Ectodermal cell (in vitro differentiated cells): Measurements from ENCODE around the gene FAM13A.

ENCODE experiments used
- H3K27ac ChIP-seq: 2 replicates; pipeline ENCODE4 v1.7.0; 2013; ENCODE audit warnings: mild to moderate bottlenecking, low read depth, low read length; ENCODE audit not compliant: insufficient read depth, poor library complexity, severe bottlenecking
- H3K27me3 ChIP-seq: 2 replicates; pipeline ENCODE4 v1.7.0; 2013; ENCODE audit warnings: mild to moderate bottlenecking, low read length; ENCODE audit not compliant: insufficient read depth, control insufficient read depth, poor library complexity, severe bottlenecking
- H3K36me3 ChIP-seq: one replicate; pipeline ENCODE4 v1.7.0; 2013; ENCODE audit warnings: low read length; ENCODE audit not compliant: control insufficient read depth, insufficient read depth
- H3K4me1 ChIP-seq: one replicate; pipeline ENCODE4 v1.7.0; 2013; ENCODE audit warnings: low read length; ENCODE audit not compliant: control insufficient read depth, insufficient read depth
- H3K4me3 ChIP-seq: 2 replicates; pipeline ENCODE4 v1.7.0; 2013; ENCODE audit warnings: low read depth, low read length, control low read depth; ENCODE audit not compliant: insufficient read depth
- H3K9me3 ChIP-seq: 2 replicates; pipeline ENCODE4 v1.7.0; 2013; ENCODE audit warnings: mild to moderate bottlenecking, low read length, moderate library complexity; ENCODE audit not compliant: control insufficient read depth
- WGBS, 2 experiments: methylation state at CpG; one replicate each; pipeline ENCODE4 v1.1.7; 2013; ENCODE audit warnings: missing lambda C conversion rate in 2 of 2; 5-methylcytosine and 5-hydroxymethylcytosine counted together

Gene FAM13A

DNA sequence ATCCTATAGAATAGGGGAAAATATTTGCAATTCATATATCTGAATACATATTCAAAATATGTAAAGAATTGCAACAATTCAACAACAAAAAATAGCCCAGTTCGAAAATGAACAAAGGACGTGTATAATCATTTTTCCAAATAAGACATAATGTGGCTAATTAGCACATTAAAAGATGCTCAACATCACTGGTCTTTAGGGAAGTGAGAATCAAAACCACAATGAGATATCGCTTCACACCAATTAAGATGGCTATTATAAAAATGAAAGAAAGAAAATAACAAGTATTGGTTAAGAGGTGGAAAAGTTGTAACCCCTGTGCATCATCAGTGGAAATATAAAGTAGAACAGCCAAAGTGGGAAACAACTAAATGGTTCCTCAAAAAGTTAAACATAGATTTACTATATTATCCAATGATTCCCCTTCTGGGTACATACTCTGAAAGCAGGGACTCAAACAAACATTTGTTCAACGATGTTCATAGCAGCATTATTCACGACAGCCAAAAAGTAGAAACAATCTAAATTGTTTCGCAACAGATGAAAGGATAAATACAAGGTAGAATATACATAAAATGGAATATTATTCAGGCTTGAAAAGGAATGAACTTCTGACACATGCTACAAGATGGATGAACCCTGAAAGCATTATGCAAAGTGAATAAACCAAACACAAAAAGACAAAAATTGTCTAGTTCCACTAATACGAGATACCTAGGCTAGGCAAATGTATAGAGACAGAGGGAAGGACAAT, 12.7 kb downstream of the FAM13A start:
- no peaks in the 10 kb centered on the region for H3K27me3 ChIP-seq
- 97 to 100% methylated on average over 5 to 7 of the region's 7 CpGs for WGBS, 2 experiments
- no peak overlapping the region for H3K4me3 ChIP-seq
- no peaks in the 10 kb centered on the region for H3K36me3 ChIP-seq
- H3K4me1 ChIP-seq = no peaks in the 10 kb centered on the region
- no peaks in the 10 kb centered on the region for H3K9me3 ChIP-seq
- no peak overlapping the region for H3K27ac ChIP-seq

DNA sequence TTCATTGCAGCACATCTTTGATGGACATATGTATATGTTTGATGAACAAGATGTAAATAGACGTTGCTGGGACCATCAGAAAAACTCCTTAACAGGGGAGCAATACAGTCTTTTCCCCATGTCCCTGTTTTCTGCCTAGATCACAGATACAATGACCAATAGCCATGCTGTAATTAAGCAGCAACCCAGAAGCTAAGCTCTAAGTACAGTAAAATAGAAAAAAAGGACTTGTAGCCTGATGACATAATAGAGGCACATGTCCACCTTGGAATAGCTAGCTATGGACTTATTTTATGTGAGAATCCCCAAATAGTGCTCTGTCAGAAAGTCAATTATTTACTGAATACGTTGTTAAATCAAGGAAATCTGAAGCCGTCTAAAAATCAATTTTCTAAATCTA, 14.9 kb downstream of the FAM13A start:
- WGBS, 2 experiments = 98 to 100% methylated on average over 1 to 3 of the region's 3 CpGs
- H3K27me3 ChIP-seq = no peaks in the 10 kb centered on the region
- no peak overlapping the region for H3K4me3 ChIP-seq
- H3K27ac ChIP-seq = no peak overlapping the region
- peaks cover 5% of the 10 kb centered on the region for H3K36me3 ChIP-seq
- H3K9me3 ChIP-seq = no peaks in the 10 kb centered on the region
- no peaks in the 10 kb centered on the region for H3K4me1 ChIP-seq

DNA sequence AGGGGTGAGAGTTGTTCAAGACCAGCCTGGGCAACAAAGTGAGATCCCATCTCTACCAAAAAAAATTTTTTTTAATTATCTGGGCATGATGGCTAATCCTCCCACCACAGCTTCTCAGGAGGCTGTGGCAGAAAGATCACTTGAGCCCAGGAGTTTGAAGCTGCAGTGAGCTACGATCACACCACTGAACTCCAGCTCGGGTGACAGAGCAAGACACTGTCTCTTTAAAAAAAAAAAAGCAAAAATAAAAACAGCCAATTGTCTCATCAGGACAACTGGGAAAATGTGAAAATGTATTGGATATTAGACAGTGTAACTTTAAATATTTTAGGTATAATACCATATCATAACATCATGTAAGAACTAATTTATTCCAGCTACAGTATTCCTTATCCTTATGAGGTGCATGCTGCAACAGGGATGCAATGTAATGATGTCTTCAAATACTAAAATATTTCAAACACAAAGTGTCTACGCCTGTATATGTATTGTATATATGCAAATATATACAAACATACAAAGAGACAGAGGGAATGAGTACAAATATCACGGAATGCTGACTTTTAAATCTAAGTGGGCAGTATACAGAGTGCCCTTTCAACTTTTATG, 17.2 kb downstream of the FAM13A start:
- Histone ChIP-seq H3K36me3 (peaks cover 16% of the 10 kb centered on the region), H3K4me3 (no peak overlapping the region), H3K9me3 (no peaks in the 10 kb centered on the region), H3K27me3 (no peaks in the 10 kb centered on the region), H3K27ac (no peak overlapping the region), H3K4me1 (no peaks in the 10 kb centered on the region)
- WGBS, 2 experiments = 91 to 100% methylated on average over 2 of the region's 4 CpGs

DNA sequence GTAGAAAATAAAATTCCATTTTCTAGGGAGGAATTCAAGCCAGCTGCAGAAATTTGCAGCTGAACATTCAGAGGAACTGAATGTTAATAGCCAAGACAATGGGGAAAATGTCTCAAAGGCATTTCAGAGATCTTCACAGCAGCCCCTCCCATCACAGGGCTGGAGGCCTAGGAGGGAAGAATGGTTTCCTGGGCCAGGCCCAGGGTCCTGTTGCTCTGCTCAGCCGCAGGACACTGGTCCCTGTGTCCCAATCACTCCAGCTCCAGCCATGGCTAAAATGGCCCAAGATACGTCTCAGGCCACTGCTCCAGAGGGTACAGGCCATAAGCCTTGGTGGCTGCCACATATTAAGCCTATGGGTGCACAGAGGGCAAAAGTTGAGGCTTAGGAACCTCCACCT, 20.4 kb downstream of the FAM13A start:
- WGBS, 2 experiments = 95 to 96% methylated on average over 2 of the region's 2 CpGs
- no peak overlapping the region for H3K27ac ChIP-seq
- H3K9me3 ChIP-seq = no peaks in the 10 kb centered on the region
- no peaks in the 10 kb centered on the region for H3K27me3 ChIP-seq
- H3K36me3 ChIP-seq = peaks cover 16% of the 10 kb centered on the region
- no peaks in the 10 kb centered on the region for H3K4me1 ChIP-seq
- no peak overlapping the region for H3K4me3 ChIP-seq

DNA sequence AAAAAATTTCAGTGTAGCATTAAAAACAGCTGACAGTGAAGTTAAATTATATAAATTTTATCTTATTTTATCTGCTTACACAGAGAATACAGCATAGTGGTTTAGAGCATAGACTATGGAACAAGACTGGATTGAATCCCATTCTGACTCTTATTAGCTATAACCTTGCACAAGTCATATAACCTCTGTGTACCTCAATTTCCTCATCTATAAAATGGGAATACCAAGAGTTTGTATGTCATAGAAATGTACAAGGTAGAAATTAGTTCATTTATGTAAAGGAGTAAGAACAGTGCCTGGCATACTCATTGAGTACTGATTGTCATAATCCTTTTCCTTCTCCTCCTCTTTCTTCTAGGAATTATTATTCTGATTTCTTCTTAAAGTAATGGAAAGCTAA, 25.7 kb downstream of the FAM13A start:
- Histone ChIP-seq H3K9me3 (no peaks in the 10 kb centered on the region), H3K36me3 (peaks cover 5% of the 10 kb centered on the region), H3K4me1 (no peaks in the 10 kb centered on the region), H3K27me3 (no peaks in the 10 kb centered on the region), H3K4me3 (no peak overlapping the region), H3K27ac (no peak overlapping the region)

DNA sequence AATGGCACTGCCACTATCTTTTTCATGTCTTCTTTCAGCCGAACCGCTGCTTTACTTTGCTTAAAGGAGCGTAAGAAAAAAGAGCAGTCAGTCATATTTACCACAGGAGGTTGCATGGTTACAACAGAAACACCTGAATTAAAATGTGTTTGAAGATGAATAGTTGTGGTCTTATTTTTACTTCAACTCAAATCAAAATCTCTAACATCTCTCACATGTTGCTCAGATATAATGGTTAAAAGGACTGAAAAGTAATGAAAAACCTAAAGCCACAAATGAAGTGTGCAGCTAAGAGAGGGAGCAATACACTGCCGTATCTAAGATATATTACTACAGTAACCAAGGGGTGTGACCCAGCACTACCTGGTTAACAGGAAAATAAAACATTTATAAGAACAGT, 27.4 kb downstream of the FAM13A start:
- Histone ChIP-seq H3K27me3 (no peaks in the 10 kb centered on the region), H3K4me3 (no peak overlapping the region), H3K27ac (no peak overlapping the region), H3K9me3 (no peaks in the 10 kb centered on the region), H3K4me1 (no peaks in the 10 kb centered on the region), H3K36me3 (no peaks in the 10 kb centered on the region)
- WGBS, 2 experiments = 94 to 98% methylated on average over 4 of the region's 4 CpGs

DNA sequence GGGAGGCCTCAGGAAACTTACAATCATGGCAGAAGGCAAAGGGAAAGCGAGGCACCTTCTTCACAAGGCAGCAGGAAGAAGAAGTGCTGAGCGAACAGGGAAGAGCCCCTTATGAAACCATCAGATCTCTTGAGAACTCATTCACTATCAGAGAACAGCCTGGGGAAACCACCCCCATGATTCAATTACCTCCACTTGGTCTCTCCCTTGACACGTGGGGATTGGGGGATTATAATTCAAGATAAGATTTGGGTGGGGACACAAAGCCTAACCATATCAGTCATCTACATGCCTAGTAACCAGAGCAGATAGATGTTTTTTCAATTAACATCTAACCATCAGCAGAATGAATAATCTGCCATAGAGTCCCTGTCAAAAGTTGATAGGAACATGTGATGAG, 30.4 kb downstream of the FAM13A start:
- no peaks in the 10 kb centered on the region for H3K27me3 ChIP-seq
- H3K9me3 ChIP-seq = no peaks in the 10 kb centered on the region
- no peaks in the 10 kb centered on the region for H3K4me1 ChIP-seq
- no peak overlapping the region for H3K27ac ChIP-seq
- 84 to 90% methylated on average over 1 to 3 of the region's 3 CpGs for whole genome bisulfite sequencing, 2 experiments
- no peaks in the 10 kb centered on the region for H3K36me3 ChIP-seq
- H3K4me3 ChIP-seq = no peak overlapping the region

DNA sequence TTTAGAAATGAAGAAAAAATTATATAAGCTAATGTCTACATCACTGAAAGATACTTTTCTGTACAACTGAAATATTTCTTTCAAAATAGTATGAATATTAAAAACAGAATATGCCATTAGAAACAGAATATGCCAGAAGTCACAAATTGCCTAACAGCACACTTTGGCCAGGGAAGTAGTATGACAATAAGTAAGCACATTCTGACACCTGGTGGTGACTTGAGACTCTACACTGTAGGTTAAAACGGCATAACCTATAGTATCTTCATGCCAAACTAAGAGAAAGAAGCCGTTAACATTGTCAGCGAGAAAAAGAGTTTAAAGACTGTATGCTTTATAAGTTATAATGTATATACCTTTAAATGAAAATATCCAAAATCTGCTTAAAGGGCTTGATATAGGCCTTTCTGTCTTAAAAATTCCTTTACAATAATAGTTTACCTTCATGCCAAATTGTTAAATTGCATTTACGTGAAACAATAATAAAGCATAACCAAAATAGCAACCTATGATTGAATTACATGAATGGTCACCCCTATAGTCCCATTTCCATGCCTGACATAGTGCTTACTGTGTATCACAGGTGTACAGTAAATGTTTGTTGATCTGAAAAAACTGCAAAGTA, 32.8 kb downstream of the FAM13A start:
- no peaks in the 10 kb centered on the region for H3K4me1 ChIP-seq
- H3K27me3 ChIP-seq = no peaks in the 10 kb centered on the region
- no peaks in the 10 kb centered on the region for H3K36me3 ChIP-seq
- H3K9me3 ChIP-seq = no peaks in the 10 kb centered on the region
- H3K27ac ChIP-seq = no peak overlapping the region
- 55 to 56% methylated on average over 2 of the region's 4 CpGs for WGBS, 2 experiments
- no peak overlapping the region for H3K4me3 ChIP-seq

DNA sequence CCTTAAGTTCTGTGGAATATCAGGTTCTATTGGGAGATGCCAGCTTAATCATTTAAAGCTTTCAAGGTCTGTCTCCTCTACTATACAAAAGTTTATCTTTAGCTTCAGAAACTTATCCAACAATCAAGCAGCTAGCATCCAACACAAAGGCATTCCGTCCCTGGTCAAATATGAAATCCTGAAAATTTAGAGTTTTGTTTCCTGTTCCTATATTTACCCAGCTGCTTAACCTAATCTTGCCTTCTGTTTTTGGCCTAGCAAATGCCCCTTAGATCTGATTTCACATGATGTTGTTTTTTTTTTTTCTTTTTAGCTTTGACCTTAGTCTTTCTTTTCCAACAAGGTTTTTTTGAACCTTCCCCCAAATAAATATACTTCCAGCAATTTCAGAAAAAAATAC, 33.8 kb downstream of the FAM13A start:
- no peaks in the 10 kb centered on the region for H3K27me3 ChIP-seq
- H3K9me3 ChIP-seq = no peaks in the 10 kb centered on the region
- 93 to 98% methylated on average over 1 of the region's 1 CpG for WGBS, 2 experiments
- H3K4me3 ChIP-seq = no peak overlapping the region
- H3K36me3 ChIP-seq = peaks cover 5% of the 10 kb centered on the region
- H3K4me1 ChIP-seq = no peaks in the 10 kb centered on the region
- H3K27ac ChIP-seq = no peak overlapping the region

DNA sequence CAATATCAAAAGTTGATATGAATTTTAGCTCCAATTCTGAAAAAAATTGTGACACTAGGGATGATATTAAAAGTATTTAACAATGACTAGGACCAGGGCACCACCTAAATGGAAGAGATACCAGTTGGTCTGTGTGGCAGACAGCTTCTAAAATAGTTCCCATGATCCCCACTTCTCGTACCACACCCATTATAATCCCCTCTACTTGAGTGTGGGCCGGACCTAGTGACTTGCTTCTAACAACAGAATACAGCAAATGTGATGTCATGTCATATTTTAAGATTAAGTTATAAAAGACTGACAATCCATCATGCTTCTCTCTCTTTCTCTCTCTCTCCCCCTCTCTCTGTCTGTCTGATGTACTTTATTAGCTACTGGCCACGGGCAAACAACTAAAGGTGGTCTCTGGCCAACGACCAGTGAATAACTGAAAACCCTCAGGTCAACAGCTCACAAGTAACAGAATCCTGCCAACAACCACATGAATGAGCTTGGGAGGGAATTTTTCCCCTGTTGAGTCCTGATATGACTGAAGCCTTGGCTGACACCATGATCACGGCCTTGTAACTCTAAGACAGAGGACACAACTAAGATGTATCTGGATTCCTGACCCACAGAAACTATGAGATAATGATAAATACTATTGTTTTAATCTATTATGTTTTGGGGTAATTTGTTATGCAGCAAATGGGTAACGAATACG, 34.4 kb downstream of the FAM13A start:
- Histone ChIP-seq H3K27ac (no peak overlapping the region), H3K4me3 (no peak overlapping the region), H3K4me1 (no peaks in the 10 kb centered on the region), H3K27me3 (no peaks in the 10 kb centered on the region), H3K9me3 (no peaks in the 10 kb centered on the region), H3K36me3 (peaks cover 6% of the 10 kb centered on the region)
- 87 to 94% methylated on average over 5 to 7 of the region's 7 CpGs for WGBS, 2 experiments
